OCI-LY1 (cell line): Measurements from ENCODE around the gene TASP1.

Experiments
- H2AFZ ChIP-seq: fragments of 200-600 bp; sonication (generic), shearing (Covaris generic); 2 replicates; pipeline ENCODE4 v1.6.0; 2014; ENCODE audit warnings: antibody characterized with exemption, mild to moderate bottlenecking, low read length
- H3F3A ChIP-seq: fragments of 200-600 bp; sonication (generic), shearing (Covaris generic); 2 replicates; pipeline ENCODE4 v1.6.0; 2014; ENCODE audit warnings: mild to moderate bottlenecking, antibody characterized with exemption, low read length, moderate library complexity; ENCODE audit not compliant: insufficient read depth
- H3K27ac ChIP-seq: fragments of 200-600 bp; sonication (generic); 2 replicates; pipeline ENCODE4 v1.5.1; 2014; ENCODE audit warnings: low read length, mixed run types, mild to moderate bottlenecking, low read depth; ENCODE audit not compliant: poor library complexity, severe bottlenecking
- H3K27me3 ChIP-seq: fragments of 200-600 bp; sonication (generic); 2 replicates; pipeline ENCODE4 v1.6.0; 2014; ENCODE audit warnings: antibody characterized with exemption, mild to moderate bottlenecking, low read length, moderate library complexity; ENCODE audit not compliant: insufficient read depth
- H3K36me3 ChIP-seq: fragments of 200-600 bp; sonication (generic); 2 replicates; pipeline ENCODE4 v1.6.1; 2014; ENCODE audit warnings: mild to moderate bottlenecking, antibody characterized with exemption, low read length, moderate library complexity, mixed read lengths; ENCODE audit not compliant: insufficient read depth
- H3K4me1 ChIP-seq: fragments of 200-600 bp; sonication (generic); 2 replicates; pipeline ENCODE4 v1.5.1; 2014; ENCODE audit warnings: mild to moderate bottlenecking, low read length, moderate library complexity; ENCODE audit not compliant: insufficient read depth, severe bottlenecking
- H3K4me2 ChIP-seq: fragments of 200-600 bp; sonication (generic), shearing (Covaris generic); 2 replicates; pipeline ENCODE4 v1.6.1; 2014; ENCODE audit warnings: low read length
- H3K4me3 ChIP-seq: fragments of 200-600 bp; sonication (generic); 2 replicates; pipeline ENCODE4 v1.5.1; 2014; ENCODE audit warnings: low read length, low read depth, mild to moderate bottlenecking, mixed read lengths; ENCODE audit not compliant: poor library complexity, severe bottlenecking
- H3K79me2 ChIP-seq: fragments of 200-600 bp; shearing (Covaris generic); 2 replicates; pipeline ENCODE4 v1.6.1; 2016; ENCODE audit warnings: mixed run types, low read length, mixed read lengths; ENCODE audit not compliant: insufficient read depth
- H3K9ac ChIP-seq: fragments of 200-600 bp; sonication (generic), shearing (Covaris generic); 2 replicates; pipeline ENCODE4 v1.6.1; 2014; ENCODE audit warnings: mild to moderate bottlenecking, low read length, mixed read lengths
- H3K9me2 ChIP-seq: fragments of 200-600 bp; sonication (generic), shearing (Covaris generic); 2 replicates; pipeline ENCODE4 v1.6.1; 2014; ENCODE audit warnings: low read depth, mild to moderate bottlenecking, low read length, mixed read lengths
- H3K9me3 ChIP-seq: fragments of 200-600 bp; shearing (Covaris generic); 2 replicates; pipeline ENCODE4 v1.6.1; 2014; ENCODE audit warnings: low read length, mixed read lengths
- H4K20me1 ChIP-seq: fragments of 200-600 bp; sonication (generic), shearing (Covaris generic); 2 replicates; pipeline ENCODE4 v1.6.0; 2016; ENCODE audit warnings: mild to moderate bottlenecking, low read length; ENCODE audit not compliant: insufficient read depth
- CTCF ChIP-seq: fragments of 200-600 bp; sonication (generic), shearing (Covaris generic); IDR thresholded peaks from 2 replicates; pipeline ENCODE4 v1.5.1; 2017; ENCODE audit warnings: mild to moderate bottlenecking, antibody characterized with exemption, low read length, moderate library complexity, mixed read lengths
- EZH2 ChIP-seq: fragments of 200-600 bp; sonication (generic), shearing (Covaris generic); IDR thresholded peaks from 2 replicates; pipeline ENCODE4 v1.8.0; 2017; ENCODE audit warnings: borderline replicate concordance, mixed run types, mild to moderate bottlenecking, antibody characterized with exemption, low read length, moderate library complexity, mixed read lengths

TASP1 gene

GRCh38 chr20:13441388-13441787 is 197.3 kb downstream of the TASP1 start:
- Histone ChIP-seq H3K9me2 (no peaks in the 10 kb centered on the region), H3K27me3 (no peaks in the 10 kb centered on the region), H3K4me2 (no peak overlapping the region), H3K79me2 (no peaks in the 10 kb centered on the region), H3K4me1 (no peaks in the 10 kb centered on the region), H3K27ac (no peak overlapping the region), H3K9ac (no peak overlapping the region), H3K4me3 (no peak overlapping the region), H4K20me1 (no peaks in the 10 kb centered on the region), H3K36me3 (no peaks in the 10 kb centered on the region), H3K9me3 (0 out of 2 replicates have a peak, but pooled peaks cover 4% of the 10 kb centered on the region), H2AFZ (no peak overlapping the region), H3F3A (no peaks in the 10 kb centered on the region)
- no peak for TF ChIP-seq EZH2
- no peak for TF ChIP-seq CTCF

GRCh38 chr20:13436530-13436929 is 202.2 kb downstream of the TASP1 start:
- Histone ChIP-seq H3K79me2 (no peaks in the 10 kb centered on the region), H3K9me2 (no peaks in the 10 kb centered on the region), H3K27ac (no peak overlapping the region), H3K4me3 (no peak overlapping the region), H3K4me1 (no peaks in the 10 kb centered on the region), H3K4me2 (no peak overlapping the region), H3F3A (no peaks in the 10 kb centered on the region), H2AFZ (no peak overlapping the region), H3K9me3 (0 out of 2 replicates have a peak, but pooled peaks cover 4% of the 10 kb centered on the region), H3K9ac (no peak overlapping the region), H3K27me3 (no peaks in the 10 kb centered on the region), H3K36me3 (0 out of 2 replicates have a peak, but pooled peaks cover 4% of the 10 kb centered on the region), H4K20me1 (no peaks in the 10 kb centered on the region)
- TF ChIP-seq EZH2 (no peak), CTCF (no peak)

DNA sequence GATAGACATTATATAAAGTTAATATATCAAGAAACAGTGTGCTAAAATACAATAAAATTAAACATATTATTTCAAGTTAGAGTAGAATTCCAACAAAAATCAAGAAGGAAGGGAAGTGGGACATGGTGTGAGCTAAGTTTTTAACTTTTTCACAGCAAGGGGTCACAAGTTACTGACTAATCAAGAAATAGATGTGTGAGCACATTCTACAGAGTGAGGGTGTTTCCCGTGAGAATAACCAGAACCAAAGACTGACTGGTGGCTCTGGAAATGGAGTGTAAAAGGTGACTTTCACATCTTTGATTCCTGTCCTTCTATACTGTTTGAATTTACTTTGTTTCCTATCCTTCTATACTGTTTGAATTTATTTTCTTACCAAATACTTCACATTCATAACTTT is 206.6 kb downstream of the TASP1 start:
- Histone ChIP-seq H3K79me2 (no peaks in the 10 kb centered on the region), H4K20me1 (no peaks in the 10 kb centered on the region)
- no peak for TF ChIP-seq EZH2
- no peak for TF ChIP-seq CTCF

More for the DNA sequence above, 206.6 kb downstream of the TASP1 start:
- Histone ChIP-seq H3K9me3 (no peaks in the 10 kb centered on the region), H3K36me3 (0 out of 2 replicates have a peak, but pooled peaks cover 4% of the 10 kb centered on the region), H3F3A (no peaks in the 10 kb centered on the region), H3K4me1 (peaks cover 4% of the 10 kb centered on the region), H3K9ac (no peak overlapping the region), H3K4me2 (no peak overlapping the region), H3K27ac (no peak overlapping the region), H3K4me3 (no peak overlapping the region), H3K9me2 (no peaks in the 10 kb centered on the region), H3K27me3 (no peaks in the 10 kb centered on the region), H2AFZ (no peak overlapping the region)
